HG02610 (cell line): ENCODE data around the gene TRIM63.
"Not testable (repeated sequence)": the region's sequence is repeated elsewhere in the genome, so short reads cannot be mapped to it uniquely, and the experiment has no call there.

Experiments used
- ATAC-seq: cut with Tn5 transposase; IDR thresholded peaks from one replicate; pipeline ENCODE4 v1.9.1; 2021; ENCODE audit warnings: mild to moderate bottlenecking, moderate library complexity; ENCODE audit not compliant: unreplicated experiment

Gene TRIM63

DNA sequence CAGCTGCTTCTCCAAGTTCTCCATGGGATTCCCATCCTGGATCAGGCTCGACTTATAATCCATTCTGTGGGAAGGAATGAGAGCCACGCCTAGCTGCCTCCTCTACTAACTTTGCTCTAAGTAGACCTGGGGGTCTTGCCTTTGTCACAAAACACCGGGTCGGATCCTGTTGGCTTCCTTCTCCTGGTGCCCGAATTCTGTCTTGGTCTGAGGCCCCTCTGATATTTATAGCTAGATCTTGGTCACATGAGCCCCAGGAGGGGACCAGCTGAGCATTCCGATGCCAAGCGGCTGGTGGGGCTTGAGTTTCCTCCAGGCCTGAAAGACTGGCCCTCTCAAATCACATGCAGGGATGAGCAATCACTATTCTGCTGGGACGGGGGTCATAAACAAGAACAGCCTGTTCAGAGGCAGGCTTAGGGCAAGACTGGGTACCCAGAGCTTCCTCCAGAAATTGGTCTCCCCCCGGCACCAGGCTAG is at the start of gene TRIM63:
TSS of gene TRIM63 (minus strand) at position 199 of the 480 bp plus-strand sequence. CDS start at position 63, 136 bp downstream.
- ATAC-seq = no peak

DNA sequence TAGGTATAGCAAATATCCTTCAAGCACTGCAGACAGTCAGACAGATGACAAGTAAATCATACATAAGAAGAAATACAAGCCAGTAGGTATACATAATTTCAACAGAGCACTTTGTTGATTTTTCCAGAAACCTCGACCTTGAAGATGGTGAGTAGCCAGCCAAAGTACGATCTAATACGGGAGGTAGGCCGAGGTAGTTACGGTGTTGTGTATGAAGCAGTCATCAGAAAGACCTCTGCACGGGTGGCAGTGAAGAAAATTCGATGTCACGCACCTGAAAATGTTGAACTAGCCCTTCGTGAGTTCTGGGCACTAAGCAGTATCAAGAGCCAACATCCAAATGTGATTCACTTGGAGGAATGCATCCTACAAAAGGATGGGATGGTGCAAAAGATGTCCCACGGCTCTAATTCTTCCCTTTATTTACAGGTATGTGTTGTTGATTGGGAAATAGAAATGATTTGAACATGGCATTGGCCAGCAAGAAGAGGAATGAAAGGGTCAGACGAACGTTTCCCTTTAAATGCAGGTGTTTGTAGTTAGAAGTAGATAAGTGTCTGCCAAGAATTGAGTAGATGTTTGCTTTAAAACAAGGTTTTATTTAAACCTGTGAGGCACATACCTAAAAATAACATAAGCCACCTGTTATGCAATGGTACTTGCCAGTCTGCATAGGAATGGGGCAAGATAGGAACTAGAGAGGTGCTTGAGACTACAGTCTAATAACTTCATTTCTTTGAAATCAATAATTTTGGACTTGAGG is 46.9 kb upstream of the TRIM63 start:
- ATAC-seq = no peak

DNA sequence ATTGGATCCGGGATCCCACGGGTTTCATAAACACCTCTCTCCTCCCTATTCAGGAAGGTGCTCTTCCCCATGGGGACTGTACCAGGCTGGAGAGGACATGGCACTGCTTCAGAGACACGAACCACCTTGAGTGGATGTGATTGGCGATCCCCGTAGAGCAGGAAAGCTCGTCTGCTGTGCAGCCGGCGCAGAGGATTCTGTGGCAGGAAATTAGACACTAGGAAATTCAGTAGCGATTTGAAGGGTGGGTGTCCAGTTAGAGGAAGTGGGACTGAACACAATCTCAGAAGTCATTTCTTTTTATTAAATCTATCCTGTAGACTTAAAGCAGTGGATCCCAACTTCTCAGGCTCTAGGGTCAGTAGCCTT is 45.0 kb upstream of the TRIM63 start:
- peak; percentile 6 for ATAC-seq

DNA sequence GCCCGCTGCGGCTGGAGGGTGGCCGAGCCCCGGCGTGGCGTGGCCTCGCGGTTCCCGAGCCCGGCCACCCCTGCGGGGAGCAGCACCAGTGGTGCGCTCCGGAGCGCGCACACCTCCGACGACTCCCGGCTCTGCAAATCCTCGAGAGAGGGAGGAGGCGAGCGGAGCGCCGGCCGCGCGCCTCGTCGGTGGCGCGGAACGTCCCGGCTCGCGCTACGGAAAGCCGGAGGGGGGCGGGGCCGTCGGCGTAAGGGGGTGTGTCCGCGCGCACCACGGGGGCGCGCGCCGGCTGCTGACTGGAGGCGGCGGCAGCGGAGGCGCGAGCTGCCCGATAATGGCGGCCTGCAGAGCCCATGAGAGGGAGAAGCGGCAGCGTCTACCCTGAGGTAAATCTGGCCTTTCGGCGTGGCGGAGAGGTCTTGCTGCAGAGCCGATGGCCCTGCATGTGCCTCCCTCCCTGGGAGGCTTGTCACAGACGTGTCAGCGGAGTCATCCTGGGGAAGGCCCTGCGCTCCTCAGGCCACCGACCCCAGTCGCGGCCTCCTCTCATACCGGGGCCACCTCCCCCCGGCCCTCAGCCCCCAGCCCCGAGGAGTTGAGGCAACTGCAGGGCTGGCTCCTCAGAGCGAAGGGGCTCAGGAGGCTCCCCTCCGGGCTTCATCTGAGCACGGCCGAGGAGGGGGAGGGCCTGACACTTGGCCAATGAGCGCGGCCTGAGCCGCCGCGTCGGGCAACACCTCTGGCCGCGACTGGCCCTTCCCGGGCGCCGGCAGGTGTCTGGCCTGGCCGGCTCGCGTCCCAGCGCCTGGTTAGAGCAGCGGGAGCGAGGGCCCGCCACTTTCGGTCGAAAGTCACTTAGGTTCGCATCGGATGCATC is 44.3 kb upstream of the TRIM63 start, which contains the start of gene PDIK1L:
TSS of gene PDIK1L (plus strand) at position 295 of the 877 bp plus-strand sequence. CDS start 2,485 bp downstream, outside the sequence.
- peak; percentile 69 for ATAC-seq

DNA sequence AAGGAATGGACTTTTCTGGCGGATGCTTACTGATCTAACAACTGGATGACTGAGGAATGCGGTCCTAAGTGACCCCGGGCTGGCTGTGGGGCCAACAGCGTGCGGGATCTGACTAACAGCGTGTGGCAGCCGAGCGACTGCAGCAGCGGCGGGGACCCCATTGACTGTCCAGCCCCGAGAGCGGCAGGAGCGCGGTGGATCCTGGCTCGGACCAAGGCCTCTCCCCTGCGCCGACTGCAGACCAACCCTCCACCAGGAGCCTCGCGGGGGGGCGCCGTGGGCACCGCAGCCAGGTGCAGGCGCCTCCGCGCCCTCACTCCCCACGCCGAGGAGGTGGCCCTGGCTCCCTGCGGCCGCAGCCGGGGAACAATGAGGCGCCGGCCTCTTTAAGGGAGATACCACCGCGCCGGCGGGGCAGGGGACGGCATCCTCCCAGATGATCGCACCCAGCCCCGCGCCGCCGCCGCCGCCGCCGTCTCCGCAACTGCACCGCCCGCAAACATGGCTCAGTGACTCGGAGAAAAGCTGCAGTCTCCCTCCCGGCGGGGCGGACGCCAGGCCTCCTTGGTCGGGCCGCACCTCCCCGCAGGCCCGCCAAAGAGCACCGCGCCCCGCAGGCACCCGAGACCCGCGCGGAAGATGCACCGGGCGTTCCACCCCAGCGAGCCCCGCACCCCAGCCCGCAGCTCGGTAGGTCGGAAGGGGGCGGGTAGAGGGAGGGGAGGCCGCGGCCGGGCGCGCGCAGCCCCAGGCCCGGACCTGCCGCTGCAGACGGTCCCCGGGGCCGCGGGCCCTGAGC is 43.5 kb upstream of the TRIM63 start:
- ATAC-seq = peak; percentile 52

DNA sequence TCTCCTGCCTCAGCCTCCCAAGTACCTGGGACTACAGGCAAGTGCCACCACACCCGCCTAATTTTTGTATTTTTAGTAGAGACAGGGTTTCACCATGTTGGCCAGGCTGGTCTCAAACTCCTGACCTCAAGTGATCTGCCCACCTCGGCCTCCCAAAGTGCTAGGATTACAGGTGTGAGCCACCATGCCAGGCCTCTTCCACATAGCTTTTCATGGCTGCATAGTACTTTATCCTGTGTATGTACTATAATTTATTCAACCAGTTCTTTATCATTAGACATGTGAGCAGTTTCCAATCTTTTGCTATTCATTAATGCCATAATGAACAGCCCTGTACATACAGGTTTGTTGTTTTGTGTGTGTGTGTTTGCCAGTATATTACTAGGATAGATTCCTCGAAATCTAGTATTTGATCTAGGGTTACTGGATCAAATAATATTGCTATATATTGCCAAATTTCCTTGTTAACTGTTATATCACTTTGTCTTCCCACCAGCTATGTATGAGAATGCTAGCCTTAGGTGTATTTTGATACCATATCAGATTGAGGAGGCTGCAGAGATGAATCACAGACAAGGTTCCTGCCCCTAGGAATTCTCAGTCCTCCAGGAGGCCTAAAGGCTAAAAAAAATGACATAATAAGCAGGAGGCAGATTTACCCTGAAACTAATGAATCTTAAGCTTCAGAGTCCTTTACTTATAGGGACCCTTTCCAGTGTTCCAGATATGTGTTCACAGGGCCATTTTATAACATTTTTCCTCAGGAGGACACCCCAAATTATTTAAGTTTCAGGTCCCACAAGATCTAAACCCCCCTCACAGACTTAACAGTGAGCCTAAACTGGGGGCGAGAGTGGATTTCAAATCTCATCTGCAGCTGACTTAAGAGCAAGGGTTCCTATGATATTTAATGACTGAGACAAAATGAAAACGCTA is 42.1 kb upstream of the TRIM63 start:
- no peak for ATAC-seq

DNA sequence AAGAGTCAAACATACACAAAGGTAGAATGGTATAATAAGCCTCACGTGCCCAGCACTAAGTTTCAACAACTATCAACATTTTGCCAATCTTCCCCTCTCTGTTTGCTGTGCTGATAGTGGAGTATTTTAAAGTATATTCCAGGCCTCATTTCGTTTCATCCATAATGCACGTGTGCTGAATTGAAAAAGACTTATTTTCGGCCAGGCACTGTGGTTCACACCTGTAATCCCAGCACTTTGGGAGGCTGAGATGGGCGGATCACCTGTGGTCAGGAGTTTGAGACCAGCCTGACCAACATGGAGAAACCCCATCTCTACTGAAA is 37.8 kb upstream of the TRIM63 start:
- not testable (repeated sequence) for ATAC-seq

DNA sequence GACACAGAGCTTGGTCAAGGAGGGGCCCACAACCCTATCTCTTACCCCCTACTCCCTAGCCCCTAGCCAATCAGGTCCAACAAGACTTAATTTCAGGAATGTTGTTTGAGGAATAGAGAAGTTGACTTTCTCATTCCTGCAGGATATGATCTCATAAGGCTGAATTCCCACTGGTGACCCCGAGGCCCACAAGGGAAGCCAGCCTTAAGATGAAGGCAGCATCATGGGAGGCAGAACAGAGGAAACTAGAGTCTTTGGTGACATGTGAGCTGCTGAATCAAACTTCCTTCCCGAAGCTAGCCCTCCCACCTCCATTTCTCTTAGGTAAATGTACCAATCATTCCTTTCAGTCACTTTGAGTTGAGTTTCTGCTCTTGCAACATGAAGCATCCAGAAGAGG is 35.1 kb upstream of the TRIM63 start:
- ATAC-seq = no peak

DNA sequence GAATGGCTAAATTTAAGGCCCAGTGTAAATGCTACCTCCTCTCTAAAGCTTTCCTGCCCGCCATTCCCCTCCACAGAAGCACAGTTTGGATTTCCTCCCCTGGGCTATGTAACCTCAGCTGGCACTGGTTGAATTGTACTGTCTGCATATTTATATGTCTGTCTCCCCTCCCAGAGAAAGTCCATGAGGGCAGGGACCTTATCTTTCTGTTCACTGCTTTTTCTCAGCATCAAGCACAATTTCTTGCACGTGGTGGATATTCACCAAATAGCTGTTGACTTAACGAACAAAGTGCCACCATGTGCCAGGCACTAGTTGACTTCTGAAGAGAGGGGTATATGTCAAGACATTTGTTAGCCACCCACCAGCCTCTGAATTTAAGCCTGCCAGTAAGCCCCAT is 34.7 kb upstream of the TRIM63 start:
- ATAC-seq = no peak

DNA sequence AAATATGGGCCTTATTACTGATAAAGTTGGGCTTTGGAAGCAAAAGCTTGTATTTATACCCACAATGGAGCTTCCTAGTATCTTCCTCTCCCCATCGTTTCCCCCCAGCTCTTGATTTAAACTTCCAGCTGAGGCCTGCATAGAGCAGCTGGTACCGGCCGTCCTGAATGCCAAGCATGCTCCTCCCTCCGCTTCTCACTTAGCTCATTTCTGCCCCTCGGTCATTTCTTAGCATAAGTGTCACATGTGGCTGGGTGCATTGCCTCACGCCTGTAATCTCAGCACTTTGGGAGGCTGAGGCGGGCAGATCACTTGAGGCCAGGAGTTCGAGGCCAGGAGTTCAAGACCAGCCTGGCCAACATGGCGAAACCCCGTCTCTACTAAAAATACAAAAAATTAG is 32.8 kb upstream of the TRIM63 start:
- ATAC-seq = not testable (repeated sequence)

DNA sequence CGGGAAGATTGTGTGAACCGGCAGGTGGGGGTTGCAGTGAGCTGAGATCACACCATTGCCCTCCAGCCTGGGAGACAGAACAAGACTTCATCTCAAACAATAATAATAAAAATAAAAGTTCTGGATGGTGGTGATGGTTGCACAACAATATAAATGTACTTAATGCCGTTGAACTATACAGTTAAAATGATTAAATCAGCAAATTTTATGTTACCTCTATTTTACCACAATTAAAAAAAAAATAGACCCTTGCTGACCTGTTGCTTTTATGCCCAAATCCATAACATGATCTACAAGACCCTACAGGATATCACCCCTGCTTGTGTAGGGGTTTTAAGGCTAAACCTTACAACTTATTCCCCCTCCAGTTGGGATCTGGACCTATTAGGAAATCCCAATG is 32.4 kb upstream of the TRIM63 start:
- ATAC-seq = no peak

DNA sequence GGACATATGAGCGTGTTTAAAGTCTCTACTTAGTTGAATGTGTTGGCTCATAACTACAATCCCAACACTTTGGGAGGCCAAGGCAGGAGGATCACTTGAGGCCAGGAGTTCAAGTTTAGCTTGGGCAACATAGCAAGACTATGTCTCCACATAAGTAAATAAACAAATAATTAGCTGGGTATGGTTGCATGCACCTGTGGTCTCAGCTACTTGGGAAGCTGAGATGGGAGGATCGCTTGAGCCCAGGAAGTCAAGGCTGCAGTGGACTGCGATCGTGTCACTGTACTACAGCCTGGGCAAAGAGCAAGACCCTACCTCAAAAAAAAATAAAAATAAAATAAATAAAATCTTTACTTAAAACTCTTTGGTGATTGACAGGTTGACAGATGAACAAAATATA is 31.2 kb upstream of the TRIM63 start:
- ATAC-seq = no peak

DNA sequence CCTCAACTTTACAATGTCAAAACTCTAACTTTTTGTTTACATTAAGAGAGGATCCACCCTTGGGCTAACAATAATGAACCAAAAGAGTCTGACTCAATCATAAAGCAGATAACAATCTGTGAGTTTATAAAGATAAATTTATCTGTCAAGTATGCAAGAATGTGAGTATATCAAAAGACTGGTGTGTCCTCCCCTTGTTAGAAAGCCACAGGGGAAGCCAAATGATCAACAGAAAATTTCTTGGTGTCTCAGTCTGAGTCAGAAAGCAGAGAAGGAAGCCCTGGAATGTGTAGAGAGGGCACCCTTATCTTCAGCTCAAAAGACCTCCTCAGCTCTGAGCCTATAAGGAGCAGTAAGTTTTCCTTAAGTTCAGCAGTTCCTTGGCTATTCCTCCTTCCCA is 30.3 kb upstream of the TRIM63 start:
- no peak for ATAC-seq

DNA sequence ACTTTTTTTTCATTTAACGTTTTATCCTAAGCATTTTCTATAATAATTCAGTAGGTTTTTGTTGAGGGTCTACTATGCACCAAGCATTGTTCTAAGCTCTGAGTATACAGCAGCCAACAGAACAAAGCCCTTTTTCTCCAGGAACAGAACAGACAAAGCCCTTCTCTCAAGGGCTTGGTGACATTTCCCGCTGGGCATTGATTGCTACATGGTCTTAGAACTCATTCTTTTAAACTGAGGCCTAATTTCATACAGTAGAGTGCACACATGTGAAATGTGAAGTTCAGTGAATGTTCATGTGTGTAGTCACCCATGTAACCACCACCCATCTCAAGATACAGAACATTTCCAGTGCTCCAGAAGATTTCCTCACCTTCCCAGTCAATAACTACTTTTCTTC is 29.0 kb upstream of the TRIM63 start:
- ATAC-seq = no peak

DNA sequence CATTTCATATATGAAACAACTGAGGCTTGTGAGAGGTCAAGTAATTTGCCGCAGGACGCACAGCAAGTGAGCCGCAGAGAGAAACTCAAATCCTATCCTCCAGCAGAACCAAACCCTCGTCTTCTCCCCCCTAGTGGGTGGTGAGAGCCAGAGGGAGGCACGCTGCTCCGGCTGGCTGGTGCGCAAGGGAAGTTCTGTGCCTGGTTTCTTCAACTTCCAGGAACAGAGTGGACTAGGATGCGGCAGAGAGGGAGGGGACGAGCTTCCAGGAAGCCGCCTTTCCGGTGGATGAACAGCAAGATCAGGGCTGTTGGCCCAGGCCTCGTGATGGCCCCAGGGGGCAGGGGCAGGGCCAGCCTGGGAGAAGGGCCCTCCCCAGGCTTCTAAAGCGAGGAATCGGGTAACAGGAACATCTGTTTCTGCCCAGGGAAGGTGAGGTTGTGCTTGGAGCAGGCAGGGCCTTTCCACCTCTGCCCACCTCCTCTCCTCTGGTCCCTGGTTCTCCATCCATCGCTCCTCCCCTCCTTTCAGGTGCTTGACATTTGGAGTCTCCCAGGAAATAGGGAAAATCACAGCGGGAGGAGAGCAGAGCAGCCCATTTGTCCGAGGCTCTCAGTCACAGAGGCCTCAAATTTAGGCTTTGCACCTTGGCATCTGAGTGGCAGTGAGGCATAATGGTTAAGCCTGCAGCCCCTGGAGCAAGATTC is 27.4 kb upstream of the TRIM63 start:
- no peak for ATAC-seq

DNA sequence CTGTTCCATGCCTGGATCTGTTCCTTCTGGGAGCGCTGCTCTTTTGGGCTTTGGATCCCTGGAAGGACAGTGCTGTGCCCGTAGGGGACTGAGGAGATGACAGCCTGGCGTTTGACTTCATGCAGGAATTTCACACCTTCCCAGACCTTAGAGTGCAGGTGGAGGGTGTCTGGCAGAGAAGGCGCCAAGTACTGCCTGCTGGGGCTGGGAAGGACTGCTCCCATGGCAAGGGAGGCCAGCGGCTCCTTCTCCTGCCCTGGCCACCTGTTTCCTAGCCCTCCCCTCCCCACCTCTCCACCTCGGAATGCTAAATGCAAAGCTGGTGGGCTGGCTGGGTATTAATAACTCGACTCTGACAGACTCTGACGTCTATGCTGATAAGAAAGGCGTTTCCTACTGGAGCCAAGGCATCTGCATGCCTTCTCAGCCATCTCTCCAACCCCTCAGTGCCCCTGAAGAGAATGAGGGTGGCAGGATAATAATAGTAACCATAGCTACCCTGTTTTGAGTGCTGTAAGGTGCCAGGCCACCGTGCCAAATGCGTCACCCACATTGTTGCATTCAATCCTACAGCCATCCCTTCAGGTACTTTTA is 26.7 kb upstream of the TRIM63 start:
- ATAC-seq = no peak

DNA sequence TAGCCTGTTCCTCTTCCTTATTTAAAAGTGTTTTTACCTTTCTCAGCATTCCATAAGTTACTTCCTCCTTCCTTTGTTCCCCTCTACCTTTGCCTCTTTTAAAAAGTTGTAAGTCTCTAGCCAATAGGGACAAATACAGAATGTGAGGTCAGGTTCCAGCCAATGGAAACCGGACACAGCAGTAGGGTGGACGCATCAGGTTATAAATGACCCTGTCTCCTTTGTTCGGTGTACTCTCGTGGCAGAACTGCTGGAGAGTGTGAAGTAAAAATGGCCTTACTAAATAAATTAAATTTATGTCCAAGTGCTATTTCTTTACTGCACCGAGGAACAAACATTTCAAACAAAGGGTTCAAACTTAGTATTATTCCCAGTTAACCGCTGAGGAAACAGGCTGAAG is 26.1 kb upstream of the TRIM63 start:
- ATAC-seq = not testable (repeated sequence)

DNA sequence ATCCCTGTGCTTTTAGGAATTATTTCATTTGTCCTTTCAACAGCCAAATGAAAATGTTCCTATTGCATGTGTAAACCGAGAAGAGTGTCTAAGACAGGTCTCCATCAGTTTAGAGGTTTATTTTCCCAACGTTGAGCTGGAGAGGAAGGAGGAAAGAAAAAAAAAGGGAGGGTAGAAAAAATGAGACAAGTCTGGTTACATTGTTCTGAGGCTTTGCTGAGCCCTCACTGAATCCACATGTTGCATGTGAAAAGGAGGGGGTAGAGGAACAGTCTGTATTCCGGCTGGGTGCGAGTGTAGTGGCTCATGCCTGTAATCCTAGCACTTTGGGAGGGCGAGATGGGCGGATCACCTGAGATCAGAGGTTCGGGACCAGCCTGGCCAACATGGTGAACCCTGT is 25.0 kb upstream of the TRIM63 start:
- ATAC-seq = no peak

DNA sequence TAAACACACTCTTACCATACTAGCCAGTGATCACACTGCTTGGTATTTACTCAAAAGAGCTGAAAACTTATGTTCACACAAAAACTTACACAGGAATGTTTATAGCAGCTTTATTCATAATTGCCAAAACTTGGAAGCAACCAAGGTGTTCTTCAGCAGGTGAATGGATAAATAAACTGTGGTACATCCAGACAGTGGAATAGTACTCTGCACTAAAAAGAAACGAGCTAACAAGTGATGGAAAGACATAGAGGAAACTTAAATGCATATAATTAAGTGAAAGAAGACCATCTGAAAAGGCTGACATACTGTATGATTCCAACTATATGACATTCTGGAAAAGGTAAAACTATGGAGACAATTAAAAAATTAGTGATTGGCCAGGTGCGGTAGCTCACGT is 23.5 kb upstream of the TRIM63 start:
- no peak for ATAC-seq
